Mesenteric fat pad (tissue), 1 donor: ENCODE results near the gene SPPL2C. TPM values are rescaled to one million over a fixed set of nuclear protein-coding genes. Genes with fewer than 3 reads are reported as not detected.

Source experiments
- DNase-seq: peaks from one replicate; pipeline ENCODE4 v3.0.0-alpha.2; 2020; ENCODE audit warnings: low spot score
- total RNA-seq: library from RNA; stranded (reverse); fragmentation: NEBNext Ultra II Directional; extraction: Animal tissue kit (Norgen Biotek cat#: 25700); gene quantifications from one replicate; pipeline ENCODE4 v1.2.1, GENCODE V29; 2021
- donor health status: DM: yes; HTN: yes; CAD: no.

The SPPL2C gene
- total RNA-seq, 1 donor from 2014 or later, result not detected

DNA sequence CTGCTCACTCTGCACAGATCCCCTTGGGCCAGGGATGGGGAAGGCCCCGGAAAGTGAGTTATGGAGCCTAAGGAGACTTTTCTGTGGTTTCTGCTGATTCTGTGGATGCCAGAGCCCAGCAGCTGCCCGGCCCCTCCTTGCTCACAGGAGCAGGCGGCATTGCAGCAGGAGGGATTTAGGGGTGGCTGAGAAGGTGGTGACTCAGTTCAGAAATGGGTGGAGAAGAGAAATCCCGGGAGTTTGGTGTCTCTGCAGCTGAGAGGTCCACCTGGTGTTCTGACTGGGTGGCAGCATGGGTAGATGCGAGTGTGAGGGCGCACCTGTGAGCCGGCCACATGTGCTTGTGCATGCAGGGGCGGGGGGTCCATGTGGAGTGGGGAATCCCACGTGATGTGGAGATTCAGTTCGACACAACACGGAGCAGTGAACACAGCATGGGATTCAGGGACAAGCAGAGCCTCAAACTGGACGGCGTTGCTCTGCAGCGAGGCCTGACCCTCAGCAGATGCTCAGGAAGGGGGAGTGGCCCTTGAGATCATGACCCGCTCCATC is 16.0 kb upstream of the SPPL2C start:
- DNase-seq, result no peak

DNA sequence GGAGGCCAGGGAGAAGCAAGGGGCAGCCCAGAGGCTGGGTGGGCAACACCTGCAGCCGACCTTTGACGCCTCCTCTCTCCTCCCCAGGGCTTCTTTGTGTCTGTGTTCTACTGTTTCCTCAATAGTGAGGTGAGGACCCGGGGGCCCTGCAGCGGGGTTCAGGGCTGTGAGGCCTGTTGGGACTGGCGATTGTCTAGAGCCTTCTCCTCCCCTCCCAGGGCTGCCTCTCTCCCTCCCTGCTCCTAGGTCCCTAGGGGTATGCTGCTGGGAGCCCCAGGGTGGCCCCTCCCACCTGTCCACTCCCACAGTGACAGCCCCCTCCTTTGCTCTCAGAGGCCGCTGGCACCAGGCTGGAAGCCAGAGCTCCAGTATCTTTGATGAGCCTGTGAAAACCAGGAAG is 10.8 kb upstream of the SPPL2C start:
- no peak for DNase-seq

GRCh38 chr17:45834471-45835396 is 9.9 kb upstream of the SPPL2C start:
- DNase-seq, result no peak

DNA sequence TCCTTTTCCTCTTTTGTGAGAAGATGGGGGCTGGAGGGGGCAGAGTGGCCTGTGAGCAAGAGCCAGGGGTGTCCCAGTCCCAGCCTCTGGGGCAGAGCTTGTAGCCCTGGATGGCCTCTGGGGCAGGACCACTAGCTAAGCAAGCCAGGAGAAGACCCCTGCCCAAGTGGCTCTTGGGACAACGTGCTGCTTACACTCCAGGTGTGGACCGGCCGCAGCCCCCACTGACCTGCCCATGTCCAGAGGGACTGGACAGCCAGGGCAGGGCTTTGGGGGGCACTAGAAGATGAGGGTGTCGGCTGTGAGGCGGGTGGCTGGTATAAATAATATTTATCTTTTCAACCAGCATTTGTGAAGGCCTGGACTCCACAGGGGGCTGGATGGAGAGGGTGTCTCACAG is 9.2 kb upstream of the SPPL2C start:
- no peak for DNase-seq

DNA sequence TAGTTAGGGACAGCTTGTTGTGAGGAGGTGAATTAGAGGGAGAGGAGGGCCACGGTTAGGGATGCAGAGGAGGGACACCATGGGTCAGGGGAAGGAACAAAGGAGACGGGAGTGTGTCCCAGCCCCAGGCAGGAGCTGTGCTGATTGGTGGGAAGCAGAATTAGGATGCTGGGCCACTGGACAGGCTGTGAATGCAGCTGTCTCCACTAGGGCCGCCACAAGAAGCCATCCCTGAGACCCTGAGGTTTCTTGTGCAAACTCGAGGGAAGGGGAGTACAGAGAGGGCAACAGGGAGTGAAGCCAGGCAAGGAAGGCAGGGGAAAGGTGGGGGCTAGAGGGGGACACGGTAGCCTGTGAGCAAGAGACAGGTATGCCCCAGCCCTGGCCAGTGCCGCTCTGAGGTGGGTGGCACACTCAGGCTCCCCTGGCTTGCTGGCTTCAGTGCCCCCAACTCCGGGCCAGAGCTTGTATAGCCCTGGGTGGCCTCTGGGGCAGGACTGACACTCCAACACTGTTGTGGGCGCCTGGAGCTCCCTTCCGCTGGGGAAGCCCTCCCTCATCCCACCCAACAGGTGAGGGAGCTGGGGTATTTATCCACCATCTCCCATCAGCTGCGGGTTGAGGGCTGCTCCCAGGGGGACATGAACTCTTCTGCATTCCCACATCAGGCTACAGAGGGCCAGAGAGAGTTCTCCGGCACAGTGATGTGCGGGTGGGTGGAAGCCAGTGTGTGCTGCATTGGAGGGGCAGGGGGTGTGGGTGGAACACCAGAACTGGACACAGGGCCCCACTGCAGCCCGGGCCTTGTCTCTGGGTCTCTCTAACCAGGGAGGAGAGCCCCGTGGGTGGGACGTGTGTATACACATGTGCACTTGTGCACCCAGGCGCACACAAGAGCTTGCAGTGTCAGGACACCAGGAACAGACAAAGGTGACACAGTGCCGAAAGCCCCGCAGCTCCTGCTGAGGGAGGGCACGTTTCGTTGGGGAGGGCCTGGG is 8.3 kb upstream of the SPPL2C start:
- no peak for DNase-seq

- DNase-seq, result no peak
Measured at GRCh38 chr17:45837187-45837586, 7.5 kb upstream of the SPPL2C start.

DNA sequence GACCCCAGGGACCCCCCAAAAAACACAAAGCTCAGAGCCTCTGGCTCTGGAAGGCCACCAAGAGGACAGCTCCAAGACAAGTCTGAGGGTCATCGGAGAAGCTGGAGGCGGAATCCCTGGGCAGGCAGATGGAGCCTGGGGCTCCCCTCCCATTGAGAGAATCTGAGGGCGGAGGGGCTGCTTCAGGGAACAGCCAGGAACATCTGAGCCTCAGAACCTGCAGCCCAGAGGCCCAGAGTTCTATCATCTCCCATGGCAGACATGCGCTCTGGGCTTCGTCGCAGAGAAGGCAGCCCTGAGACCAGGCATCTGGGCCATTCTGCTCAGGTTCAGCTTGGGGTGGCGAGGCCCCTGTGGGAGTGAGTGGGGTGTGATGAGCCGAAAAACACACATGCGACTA is 7.1 kb upstream of the SPPL2C start:
- DNase-seq, result no peak

- DNase-seq, result no peak
Measured at GRCh38 chr17:45838751-45839295, 5.9 kb upstream of the SPPL2C start.

DNA sequence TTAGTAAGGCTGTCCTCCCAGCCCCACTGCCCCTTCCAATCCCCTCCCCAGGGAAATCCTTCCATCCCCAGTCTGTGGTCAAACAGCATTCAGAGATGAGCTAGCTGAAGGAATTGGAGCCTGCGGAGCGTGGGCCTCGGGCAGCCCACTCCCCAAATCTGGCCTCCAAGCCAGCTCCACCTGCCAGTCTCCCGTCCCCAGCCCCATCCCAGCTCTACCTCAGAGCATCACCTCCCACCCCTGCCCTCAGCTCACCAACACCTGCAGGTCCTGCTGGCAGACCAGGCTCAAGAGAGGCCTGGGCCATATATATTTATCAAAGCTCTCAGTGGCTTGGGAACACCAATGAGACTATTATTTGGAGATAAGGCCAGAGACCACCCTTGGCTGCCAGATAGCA is 5.2 kb upstream of the SPPL2C start:
- no peak for DNase-seq

DNA sequence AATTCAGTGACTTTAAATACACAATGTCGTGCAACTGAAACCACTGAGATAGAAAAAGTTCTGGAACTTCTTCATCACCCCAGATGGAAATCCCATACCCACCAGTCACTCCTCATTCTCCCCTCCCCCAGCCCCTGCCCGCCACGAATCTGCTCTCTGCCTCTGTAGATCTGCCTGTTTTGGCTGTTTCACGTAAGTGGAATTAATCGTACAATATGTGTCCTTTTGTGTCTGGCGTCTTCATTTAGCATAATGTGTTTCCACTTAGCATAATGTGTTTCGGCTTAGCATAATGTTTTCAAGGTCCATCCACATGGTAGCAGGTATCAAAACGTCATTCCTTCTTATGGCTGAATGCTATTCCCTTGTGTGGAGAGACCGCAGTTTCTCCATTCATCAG is 3.5 kb upstream of the SPPL2C start:
- no peak for DNase-seq

DNA sequence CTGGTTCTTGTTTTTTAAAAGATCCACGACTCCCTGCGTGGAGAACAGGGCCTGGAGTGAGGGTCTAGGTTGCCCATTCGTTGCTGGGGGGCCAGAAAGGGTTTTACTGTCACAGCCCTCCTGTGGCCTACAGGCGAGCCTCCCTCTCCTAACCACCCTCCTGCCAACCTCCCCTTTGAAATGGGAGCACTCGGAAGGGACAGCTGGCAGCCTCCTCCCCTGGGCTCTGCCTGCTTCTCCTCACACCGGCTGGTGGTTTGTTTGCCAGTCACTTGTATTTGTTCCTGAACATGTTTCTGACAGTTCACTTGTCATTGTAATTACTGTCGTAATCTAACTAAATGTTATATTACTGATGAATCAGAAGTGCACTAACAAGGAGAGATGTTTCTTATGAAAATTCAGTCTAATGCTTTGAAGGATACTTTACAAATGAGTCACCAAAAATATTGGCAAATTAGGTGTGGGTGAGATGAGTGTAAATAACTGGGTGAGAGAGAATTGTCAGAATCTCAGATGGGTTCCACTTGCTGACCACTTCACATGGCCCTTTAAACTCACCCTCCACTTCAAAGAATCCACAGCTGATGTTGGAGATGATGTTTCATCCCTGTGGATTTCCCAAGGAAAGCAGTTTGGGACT is 2.7 kb upstream of the SPPL2C start:
- DNase-seq, result no peak

DNA sequence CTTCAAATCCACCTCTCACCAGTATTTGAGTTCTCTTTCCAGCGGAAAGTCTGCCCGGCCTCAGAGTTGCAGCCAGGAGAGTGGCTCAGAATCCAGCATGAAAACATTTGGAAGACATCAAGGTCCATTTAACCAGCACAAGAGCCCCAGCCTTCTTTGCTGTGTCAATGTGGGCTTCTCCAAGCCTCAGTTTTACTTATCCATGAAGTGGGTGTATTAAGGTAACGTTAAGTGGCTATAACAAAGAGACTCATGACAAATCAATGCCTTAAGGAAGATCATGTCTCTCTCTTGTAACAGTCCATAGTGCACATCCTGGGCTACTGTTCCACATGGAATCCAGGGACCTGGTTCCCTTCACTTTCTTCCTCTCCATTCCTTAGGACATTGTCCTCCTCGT is 959 bp upstream of the SPPL2C start:
- no peak for DNase-seq

DNA sequence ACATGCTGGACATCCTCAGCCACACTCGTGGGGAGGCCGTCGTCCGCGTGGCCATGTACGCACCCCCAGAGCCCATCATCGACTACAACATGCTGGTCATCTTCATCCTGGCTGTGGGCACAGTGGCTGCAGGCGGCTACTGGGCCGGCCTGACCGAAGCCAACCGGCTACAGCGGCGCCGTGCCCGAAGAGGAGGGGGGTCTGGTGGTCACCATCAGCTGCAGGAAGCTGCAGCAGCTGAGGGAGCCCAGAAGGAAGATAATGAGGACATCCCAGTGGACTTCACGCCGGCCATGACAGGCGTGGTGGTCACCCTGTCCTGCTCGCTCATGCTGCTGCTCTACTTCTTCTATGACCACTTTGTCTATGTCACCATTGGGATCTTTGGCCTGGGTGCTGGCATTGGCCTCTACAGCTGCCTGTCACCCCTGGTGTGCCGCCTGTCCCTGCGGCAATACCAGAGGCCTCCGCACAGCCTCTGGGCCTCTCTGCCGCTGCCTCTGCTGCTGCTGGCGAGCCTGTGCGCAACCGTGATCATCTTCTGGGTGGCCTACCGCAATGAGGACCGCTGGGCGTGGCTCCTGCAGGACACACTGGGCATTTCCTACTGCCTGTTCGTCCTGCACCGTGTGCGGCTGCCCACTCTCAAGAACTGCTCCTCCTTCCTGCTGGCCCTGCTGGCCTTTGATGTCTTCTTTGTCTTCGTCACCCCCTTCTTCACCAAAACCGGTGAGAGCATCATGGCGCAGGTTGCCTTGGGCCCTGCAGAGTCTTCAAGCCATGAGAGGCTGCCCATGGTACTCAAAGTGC is 900 bp downstream of the SPPL2C start:
- DNase-seq, result no peak

- no peak for DNase-seq
Measured at GRCh38 chr17:45846223-45846622, 1.5 kb downstream of the SPPL2C start.

DNA sequence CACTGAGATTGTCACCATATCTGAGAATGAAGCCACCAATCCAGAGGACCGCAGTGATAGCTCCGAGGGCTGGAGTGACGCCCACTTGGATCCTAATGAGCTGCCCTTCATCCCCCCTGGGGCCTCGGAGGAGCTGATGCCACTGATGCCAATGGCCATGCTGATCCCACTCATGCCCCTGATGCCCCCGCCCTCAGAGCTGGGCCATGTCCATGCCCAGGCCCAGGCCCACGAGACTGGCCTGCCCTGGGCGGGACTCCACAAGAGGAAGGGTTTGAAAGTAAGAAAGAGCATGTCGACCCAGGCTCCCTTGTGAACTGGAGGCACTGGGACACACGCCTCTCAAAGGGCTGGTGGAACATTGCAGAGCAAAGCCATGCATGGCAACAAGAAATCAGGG is 2.0 kb downstream of the SPPL2C start:
- DNase-seq, result no peak

DNA sequence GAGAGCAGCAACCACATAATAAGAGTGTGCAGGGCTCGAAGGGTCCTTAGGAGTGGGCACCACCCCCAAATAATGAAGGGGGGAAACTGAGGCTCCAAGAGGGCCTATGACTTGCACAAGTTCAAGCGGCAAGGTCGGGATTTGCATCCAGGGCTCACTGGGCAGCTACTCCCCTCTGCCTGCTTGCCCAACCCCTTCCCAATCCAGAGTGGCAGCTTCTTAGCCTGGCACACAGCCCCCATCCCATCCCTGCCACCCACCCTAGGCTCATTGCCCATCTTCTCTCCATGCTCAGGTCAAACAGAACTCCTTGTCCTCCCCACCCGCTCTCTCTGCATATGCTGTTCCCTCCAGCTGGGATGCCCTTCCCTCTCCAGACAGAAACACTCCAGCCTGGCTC is 2.4 kb downstream of the SPPL2C start:
- DNase-seq, result no peak

DNA sequence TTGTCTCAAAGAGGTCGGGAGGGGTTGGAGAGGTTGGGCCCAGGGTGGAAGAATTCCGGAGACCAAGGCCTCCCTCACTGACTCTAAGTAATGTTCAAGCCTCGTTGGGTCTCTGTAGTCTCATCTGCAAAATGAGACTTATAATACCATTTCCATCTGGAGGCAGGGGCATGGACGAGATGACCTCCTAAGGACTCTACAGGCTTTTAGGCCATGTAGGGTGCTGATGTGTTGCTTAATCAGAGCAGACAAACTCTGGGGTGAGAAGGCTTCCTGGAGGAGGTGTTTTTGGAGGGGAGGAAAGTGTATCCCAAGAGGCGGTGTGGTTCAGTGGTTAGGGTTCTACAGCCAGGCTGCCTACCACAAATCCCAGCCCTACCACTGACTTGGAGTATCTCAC is 3.1 kb downstream of the SPPL2C start:
- DNase-seq, result no peak

DNA sequence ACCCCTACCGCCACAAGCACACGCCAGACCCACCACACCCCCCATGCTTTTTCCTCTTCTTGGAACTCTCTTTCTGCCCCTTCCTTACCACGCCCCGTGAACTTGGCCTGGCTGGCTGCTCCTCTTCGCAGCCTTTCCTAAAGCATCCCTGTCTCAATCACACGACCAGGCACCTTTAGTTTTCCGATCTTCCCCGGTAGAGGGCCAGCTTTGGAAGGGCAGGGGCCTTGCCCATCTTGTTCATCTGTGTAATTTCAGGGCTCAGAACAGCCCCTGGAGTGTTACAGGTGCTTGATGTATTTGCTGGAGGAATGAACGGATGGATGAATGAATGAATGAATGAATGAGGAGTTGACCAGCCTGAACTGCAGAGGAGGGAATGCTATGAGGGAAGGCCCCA is 3.7 kb downstream of the SPPL2C start:
- no peak for DNase-seq

- DNase-seq, result no peak
Measured at GRCh38 chr17:45848868-45849535, 4.3 kb downstream of the SPPL2C start.
